SK-N-SH (cell line): ENCODE data around the gene SLC4A9. TPM values are rescaled to one million over a fixed set of nuclear protein-coding genes. Genes with fewer than 3 reads are reported as not detected.

ENCODE experiments used
- CTCF ChIA-PET: fragments of 300-600, 350-600 bp; formaldehyde crosslinking; extraction: SDS; loops from one replicate; lab custom pipeline; 2021; lab: Yijun Ruan, JAX
- POLR2A ChIA-PET: fragments of 350-600 bp; sonication (Branson Sonifier 250); formaldehyde crosslinking; extraction: SDS; loops from one replicate; lab custom pipeline; 2020; ENCODE audit warnings: antibody characterized with exemption, inconsistent platforms; lab: Yijun Ruan, JAX
- DNase-seq: peaks from one replicate; pipeline ENCODE4 v3.0.0; 2012
- H2AFZ ChIP-seq: fragments of 200-600 bp; sonication (generic); 2 replicates; pipeline ENCODE4 v1.8.1; 2016; ENCODE audit warnings: antibody characterized with exemption, mild to moderate bottlenecking, low read depth
- H3F3A ChIP-seq: fragments of 200-600 bp; sonication (generic); replicated peaks from 2 replicates; pipeline ENCODE3; 2016; ENCODE audit warnings: antibody characterized with exemption, mild to moderate bottlenecking; ENCODE audit not compliant: insufficient read depth
- H3K27ac ChIP-seq, 2 experiments: fragments of 200-500 bp in 1 of 2; fragments of 200-600 bp in 1 of 2; sonication (Bioruptor generic) in 1 of 2; sonication (generic), shearing (Covaris generic) in 1 of 2; 2 replicates each; pipeline versions ENCODE4 v1.5.1 to v1.6.1; 2014 to 2016; ENCODE audit warnings: low read depth in 2 of 2, inconsistent platforms in 1 of 2, low read length in 1 of 2, mild to moderate bottlenecking in 1 of 2, mixed read lengths in 1 of 2
- H3K27me3 ChIP-seq: fragments of 200-600 bp; sonication (generic), shearing (Covaris generic); 2 replicates; pipeline ENCODE4 v1.6.1; 2016; ENCODE audit warnings: mixed run types; ENCODE audit not compliant: insufficient read depth
- H3K36me3 ChIP-seq, 2 experiments: fragments of 200-500 bp in 1 of 2; fragments of 200-600 bp in 1 of 2; sonication (Bioruptor generic) in 1 of 2; sonication (generic) in 1 of 2; replicated peaks in 1 of 2; 2 replicates each; pipeline versions ENCODE3 to v1.5.1; 2014 to 2016; ENCODE audit warnings: low read length in 1 of 2, mild to moderate bottlenecking in 1 of 2; ENCODE audit not compliant: insufficient read depth in 2 of 2, control insufficient read depth in 1 of 2
- H3K4me1 ChIP-seq, 2 experiments: fragments of 200-500 bp in 1 of 2; fragments of 200-600 bp in 1 of 2; sonication (Bioruptor generic) in 1 of 2; sonication (generic), shearing (Covaris generic) in 1 of 2; 2 replicates each; pipeline versions ENCODE4 v1.5.1 to v1.6.1; 2014 to 2016; ENCODE audit warnings: low read depth in 1 of 2, low read length in 1 of 2, mixed run types in 1 of 2; ENCODE audit not compliant: insufficient read depth in 2 of 2, control insufficient read depth in 1 of 2
- H3K4me2 ChIP-seq: fragments of 200-600 bp; sonication (generic), shearing (Covaris generic); 2 replicates; pipeline ENCODE4 v1.6.1; 2017; ENCODE audit warnings: mixed run types
- H3K4me3 ChIP-seq, 2 experiments: fragments of 200-500 bp in 1 of 2; fragments of 200-600 bp in 1 of 2; sonication (Bioruptor generic) in 1 of 2; sonication (generic), shearing (Covaris generic) in 1 of 2; 2 replicates each; pipeline versions ENCODE4 v1.5.1 to v1.8.1; 2014 to 2016; ENCODE audit warnings: low read depth in 2 of 2, inconsistent platforms in 1 of 2, low read length in 1 of 2, mild to moderate bottlenecking in 1 of 2, mixed read lengths in 1 of 2, moderate library complexity in 1 of 2
- H3K79me2 ChIP-seq: fragments of 200-600 bp; sonication (generic); 2 replicates; pipeline ENCODE4 v1.8.1; 2017; ENCODE audit warnings: mild to moderate bottlenecking; ENCODE audit not compliant: insufficient read depth
- H3K9ac ChIP-seq: fragments of 200-600 bp; sonication (generic); 2 replicates; pipeline ENCODE4 v1.6.1; 2017; ENCODE audit warnings: mixed run types
- H3K9me2 ChIP-seq: fragments of 200-600 bp; sonication (generic); 2 replicates; pipeline ENCODE4 v1.6.1; 2017; ENCODE audit warnings: mixed run types
- H3K9me3 ChIP-seq: fragments of 200-600 bp; sonication (generic); 2 replicates; pipeline ENCODE4 v1.6.1; 2017; ENCODE audit warnings: mixed run types, mild to moderate bottlenecking, moderate library complexity
- H4K20me1 ChIP-seq: fragments of 200-600 bp; sonication (generic); 2 replicates; pipeline ENCODE4 v1.6.1; 2017; ENCODE audit warnings: mild to moderate bottlenecking, mixed run types; ENCODE audit not compliant: insufficient read depth
- CHD2 ChIP-seq: fragments of 150-350 bp; IDR thresholded peaks from 2 replicates; pipeline ENCODE4 v1.6.1; 2018; ENCODE audit warnings: low read length; ENCODE audit not compliant: partially characterized antibody
- EP300 ChIP-seq, 2 experiments: IDR thresholded peaks; 2 replicates each; pipeline versions ENCODE4 v1.4.0 to v1.6.1; 2012; ENCODE audit warnings: borderline replicate concordance in 1 of 2, low read depth in 1 of 2, low read length in 1 of 2
- EZH2phosphoT487 ChIP-seq: fragments of 200-600 bp; sonication (generic); IDR thresholded peaks from 2 replicates; pipeline ENCODE4 v1.6.1; 2017; ENCODE audit warnings: low read depth, mixed run types, mild to moderate bottlenecking, antibody characterized with exemption, moderate library complexity, borderline replicate concordance
- FOXJ3 ChIP-seq: sonication (generic); formaldehyde crosslinking; IDR thresholded peaks from 2 replicates; pipeline ENCODE4 v1.5.1; 2020; ENCODE audit warnings: mild to moderate bottlenecking, missing genetic modification reagents
- FOXM1 ChIP-seq: IDR thresholded peaks from 2 replicates; pipeline ENCODE4 v1.4.0; 2012; ENCODE audit warnings: low read depth, mild to moderate bottlenecking
- IRF3 ChIP-seq: fragments of 150-350 bp; IDR thresholded peaks from 2 replicates; pipeline ENCODE4 v1.6.1; 2016; ENCODE audit warnings: mild to moderate bottlenecking, low read depth, low read length
- JUND ChIP-seq: IDR thresholded peaks from 2 replicates; pipeline ENCODE4 v1.4.0; 2012
- MAX ChIP-seq: IDR thresholded peaks from 2 replicates; pipeline ENCODE4 v1.4.0; 2012; ENCODE audit warnings: low read depth
- MXI1 ChIP-seq: IDR thresholded peaks from 2 replicates; pipeline ENCODE4 v1.6.1; 2012; ENCODE audit warnings: mild to moderate bottlenecking, low read depth, low read length, improper control_type of control experiment
- NFIC ChIP-seq: IDR thresholded peaks from 2 replicates; pipeline ENCODE4 v1.4.0; 2012; ENCODE audit warnings: borderline replicate concordance
- NRF1 ChIP-seq: IDR thresholded peaks from 2 replicates; pipeline ENCODE4 v1.6.1; 2012; ENCODE audit warnings: low read depth, mild to moderate bottlenecking, low read length
- POLR2AphosphoS5 ChIP-seq: IDR thresholded peaks from 2 replicates; pipeline ENCODE4 v1.6.1; 2012; ENCODE audit warnings: low read depth, low read length
- SIN3A ChIP-seq: IDR thresholded peaks from 2 replicates; pipeline ENCODE4 v1.6.1; 2012; ENCODE audit warnings: low read depth, mild to moderate bottlenecking, low read length, moderate library complexity, borderline replicate concordance
- SMC3 ChIP-seq: IDR thresholded peaks from 2 replicates; pipeline ENCODE4 v1.6.1; 2012; ENCODE audit warnings: low read depth, low read length, improper control_type of control experiment
- USF1 ChIP-seq: IDR thresholded peaks from 2 replicates; pipeline ENCODE4 v1.4.0; 2012; ENCODE audit warnings: low read depth, borderline replicate concordance
- USF2 ChIP-seq: fragments of 150-350 bp; IDR thresholded peaks from 2 replicates; pipeline ENCODE4 v1.6.1; 2017; ENCODE audit warnings: antibody characterized with exemption, low read length, low read depth, borderline replicate concordance
- WGBS: methylation state at CpG from one replicate; pipeline ENCODE4 v1.1.6; 2017; ENCODE audit warnings: low lambda C conversion rate; 5-methylcytosine and 5-hydroxymethylcytosine counted together
- polyA plus RNA-seq, 3 experiments: library from polyadenylated mRNA; depleted of rRNA; stranded (reverse); fragments of >200 nt; gene quantifications; 2 replicates each; pipeline ENCODE4 v1.2.3, GENCODE V29; 2012

The SLC4A9 gene
- polyA plus RNA-seq, 1 of the 3 experiments (the other 2 are of a cell fraction): 0.02 TPM

GRCh38 chr5:140318792-140319191, 41.2 kb upstream of the SLC4A9 start (continued):
- no peak for TF ChIP-seq FOXJ3 (CRISPR knock-in tag)
- TF ChIP-seq FOXM1: no peak
- no peak for TF ChIP-seq CHD2
- TF ChIP-seq EP300 (IDR thresholded peaks at IDR 0.05; ENCODE audit: borderline replicate concordance in 1 of 2, low read depth in 1 of 2, low read length in 1 of 2): no peak
- no peak for TF ChIP-seq MAX
- no peak for TF ChIP-seq NFIC
- TF ChIP-seq JUND: no peak
- TF ChIP-seq NRF1: no peak
- no peak for TF ChIP-seq USF1
- no peak for TF ChIP-seq POLR2AphosphoS5
- no peak for TF ChIP-seq EZH2phosphoT487

GRCh38 chr5:140319833-140320232, 40.2 kb upstream of the SLC4A9 start:
- Histone ChIP-seq H3K27me3 (no peaks in the 10 kb centered on the region), H3K4me1 (peaks cover 7 to 23% of the 10 kb centered on the region in 2 experiments; a peak in 3 of 4 replicates), H3K9me2 (no peaks in the 10 kb centered on the region), H4K20me1 (no peaks in the 10 kb centered on the region), H3K9me3 (no peaks in the 10 kb centered on the region), H3K9ac (no peak overlapping the region), H3K4me2 (no peak overlapping the region), H3F3A (peaks cover 24% of the 10 kb centered on the region), H3K36me3 (no peaks in the 10 kb centered on the region), H3K79me2 (no peaks in the 10 kb centered on the region), H3K27ac (no peak overlapping the region), H2AFZ (no peak overlapping the region)
- 91% methylated on average over 1 of the region's 1 CpG for WGBS
- CTCF ChIA-PET: no interaction called here
- POLR2A ChIA-PET: no interaction called here
- DNase-seq: no peak
- no peak for TF ChIP-seq NRF1
- no peak for TF ChIP-seq SMC3
- TF ChIP-seq IRF3: no peak
- TF ChIP-seq EZH2phosphoT487: no peak
- no peak for TF ChIP-seq SIN3A
- no peak for TF ChIP-seq USF2
- no peak for TF ChIP-seq FOXJ3 (CRISPR knock-in tag)
- TF ChIP-seq MXI1: no peak
- TF ChIP-seq, all 33 proteins: peak for 0
- no peak overlapping the region for H3K4me3 ChIP-seq
